Activated B cell treated with CpG ODN at 0.5 μM for 24 hours (primary cell): ENCODE data around the gene OR2T8. TPM values are rescaled to one million over a fixed set of nuclear protein-coding genes. Genes with fewer than 3 reads are reported as not detected.

Experiments
- ATAC-seq: fragments of 200-7000 bp; cut with Tn5 transposase; one replicate; pipeline ENCODE4 v1.10.0; 2021; ENCODE audit warnings: low read depth, mild to moderate bottlenecking, moderate library complexity
- CTCF ChIA-PET: fragments of 350-600 bp; sonication (Branson Sonifier 250); formaldehyde crosslinking; loops from one replicate; lab custom pipeline; 2021; ENCODE audit warnings: antibody characterized with exemption; lab: Charles Lee
- POLR2A ChIA-PET: fragments of 350-600 bp; sonication (Branson Sonifier 250); formaldehyde crosslinking; loops from one replicate; lab custom pipeline; 2021; ENCODE audit warnings: antibody characterized with exemption; lab: Charles Lee
- DNase-seq: peaks from one replicate; pipeline ENCODE4 v3.0.0; 2022
- H3K27ac Mint-ChIP-seq: one replicate; pipeline ENCODE4 v1.8.0; 2020; ENCODE audit warnings: mixed read lengths
- H3K27me3 Mint-ChIP-seq: one replicate; pipeline ENCODE4 v1.8.0; 2021; ENCODE audit warnings: mixed read lengths
- H3K36me3 Mint-ChIP-seq: one replicate; pipeline ENCODE4 v1.8.0; 2021; ENCODE audit warnings: low read depth, mixed read lengths
- H3K4me1 Mint-ChIP-seq: one replicate; pipeline ENCODE4 v1.8.0; 2021; ENCODE audit warnings: mixed read lengths
- H3K4me3 Mint-ChIP-seq: one replicate; pipeline ENCODE4 v1.8.0; 2020; ENCODE audit warnings: mild to moderate bottlenecking, mixed read lengths
- H3K9me3 Mint-ChIP-seq: one replicate; pipeline ENCODE4 v1.8.0; 2020; ENCODE audit warnings: mixed read lengths
- intact Hi-C: fragments of 100-400 bp; cut with micrococcal nuclease; formaldehyde crosslinking; loops from one replicate; pipeline ENCODE4 v1.15.1; 2024
- total RNA-seq: library from RNA; stranded (reverse); gene quantifications from 2 replicates; pipeline ENCODE4 v1.2.3, GENCODE V29; 2022
- TF ChIP-seq, protein P1 (sequence below): fragments of 200-600 bp; IDR thresholded peaks from one replicate; pipeline ENCODE4 v1.8.0; 2022; ENCODE audit warnings: antibody characterized with exemption, mild to moderate bottlenecking

Gene OR2T8, protein sequence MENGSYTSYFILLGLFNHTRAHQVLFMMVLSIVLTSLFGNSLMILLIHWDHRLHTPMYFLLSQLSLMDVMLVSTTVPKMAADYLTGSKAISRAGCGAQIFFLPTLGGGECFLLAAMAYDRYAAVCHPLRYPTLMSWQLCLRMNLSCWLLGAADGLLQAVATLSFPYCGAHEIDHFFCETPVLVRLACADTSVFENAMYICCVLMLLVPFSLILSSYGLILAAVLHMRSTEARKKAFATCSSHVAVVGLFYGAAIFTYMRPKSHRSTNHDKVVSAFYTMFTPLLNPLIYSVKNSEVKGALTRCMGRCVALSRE
- total RNA-seq, result not detected in 2 replicates

GRCh38 chr1:247919952-247920351 is at the start of gene OR2T8:
OR2T8 (plus strand) TSS chr1:247920252; CDS start chr1:247921018, 766 bp downstream.
- H3K36me3 Mint-ChIP-seq, result no peaks in the 10 kb centered on the region
- no peaks in the 10 kb centered on the region for H3K4me1 Mint-ChIP-seq
- DNase-seq (no peak), ATAC-seq (no peak)
- intact Hi-C loops, result no loop called here
- ChIA-PET POLR2A (no interaction called here), CTCF (no interaction called here)
- no peak within 1 kb of the TSS for H3K27ac Mint-ChIP-seq
- H3K9me3 Mint-ChIP-seq, result no peaks in the 10 kb centered on the region
- no peak within 1 kb of the TSS for H3K4me3 Mint-ChIP-seq
- H3K27me3 Mint-ChIP-seq, result peaks cover 2% of the 10 kb centered on the region
- TF ChIP-seq, protein P1, sequence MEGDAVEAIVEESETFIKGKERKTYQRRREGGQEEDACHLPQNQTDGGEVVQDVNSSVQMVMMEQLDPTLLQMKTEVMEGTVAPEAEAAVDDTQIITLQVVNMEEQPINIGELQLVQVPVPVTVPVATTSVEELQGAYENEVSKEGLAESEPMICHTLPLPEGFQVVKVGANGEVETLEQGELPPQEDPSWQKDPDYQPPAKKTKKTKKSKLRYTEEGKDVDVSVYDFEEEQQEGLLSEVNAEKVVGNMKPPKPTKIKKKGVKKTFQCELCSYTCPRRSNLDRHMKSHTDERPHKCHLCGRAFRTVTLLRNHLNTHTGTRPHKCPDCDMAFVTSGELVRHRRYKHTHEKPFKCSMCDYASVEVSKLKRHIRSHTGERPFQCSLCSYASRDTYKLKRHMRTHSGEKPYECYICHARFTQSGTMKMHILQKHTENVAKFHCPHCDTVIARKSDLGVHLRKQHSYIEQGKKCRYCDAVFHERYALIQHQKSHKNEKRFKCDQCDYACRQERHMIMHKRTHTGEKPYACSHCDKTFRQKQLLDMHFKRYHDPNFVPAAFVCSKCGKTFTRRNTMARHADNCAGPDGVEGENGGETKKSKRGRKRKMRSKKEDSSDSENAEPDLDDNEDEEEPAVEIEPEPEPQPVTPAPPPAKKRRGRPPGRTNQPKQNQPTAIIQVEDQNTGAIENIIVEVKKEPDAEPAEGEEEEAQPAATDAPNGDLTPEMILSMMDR, result no peak

DNA sequence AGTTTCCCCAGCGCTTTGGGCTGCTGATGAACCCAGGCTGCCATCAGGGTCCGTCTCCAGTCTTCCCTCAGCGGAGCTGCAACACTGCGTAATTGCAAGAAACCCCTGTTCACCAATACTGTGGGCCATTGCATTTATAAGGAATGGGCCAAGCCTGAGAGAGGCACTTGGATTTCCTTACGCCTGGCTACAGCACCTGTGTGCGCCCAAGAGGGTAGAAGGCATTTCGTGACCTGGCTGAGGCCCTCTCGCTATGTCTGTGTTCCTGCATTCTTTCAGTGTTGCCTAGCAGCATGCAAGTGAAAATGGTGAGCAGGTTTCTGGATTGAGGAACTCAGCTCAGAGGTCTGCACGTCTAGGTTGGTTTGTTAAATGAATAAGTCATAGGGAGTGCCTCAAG is 36.7 kb upstream of the OR2T8 start:
- Mint-ChIP-seq H3K4me3 (no peak overlapping the region), H3K27me3 (no peaks in the 10 kb centered on the region), H3K4me1 (no peaks in the 10 kb centered on the region), H3K9me3 (no peaks in the 10 kb centered on the region), H3K27ac (no peak overlapping the region), H3K36me3 (no peaks in the 10 kb centered on the region)
- DNase-seq, result no peak
- intact Hi-C loops, result no loop called here
- ChIA-PET CTCF (no interaction called here), POLR2A (no interaction called here)
- ATAC-seq, result no peak
- TF ChIP-seq, protein P1, result no peak

DNA sequence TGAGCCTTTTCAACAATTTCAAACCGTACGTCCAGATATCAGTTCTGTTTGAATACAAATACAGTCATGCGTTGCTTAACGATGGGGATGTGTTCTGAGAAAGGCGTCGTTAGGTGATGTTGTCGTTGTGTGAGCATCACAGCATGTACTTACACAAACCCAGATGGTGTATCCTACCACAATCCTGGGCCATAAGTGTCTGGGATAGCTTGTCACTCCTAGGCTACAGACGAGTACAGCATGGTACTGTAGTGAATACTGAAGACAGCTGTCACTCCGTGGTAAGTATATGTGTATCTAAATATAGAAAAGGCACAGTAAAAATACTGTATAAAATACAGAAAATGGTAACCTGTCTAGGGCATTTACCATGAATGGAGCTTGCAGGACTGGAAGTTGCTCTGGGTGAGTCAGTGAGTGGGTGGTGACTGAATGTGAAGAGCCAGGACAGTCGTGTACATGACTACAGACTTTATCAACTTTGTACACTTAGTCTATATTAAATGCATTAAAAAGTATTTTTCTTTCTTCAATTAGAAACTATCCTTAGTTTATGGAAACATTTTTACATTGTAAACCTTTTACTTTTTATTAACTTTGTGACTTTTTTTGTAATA is 35.1 kb upstream of the OR2T8 start:
- Mint-ChIP-seq H3K4me1 (no peaks in the 10 kb centered on the region), H3K9me3 (no peaks in the 10 kb centered on the region), H3K36me3 (no peaks in the 10 kb centered on the region), H3K27ac (no peak overlapping the region), H3K27me3 (no peaks in the 10 kb centered on the region), H3K4me3 (no peak overlapping the region)
- no peak for ATAC-seq
- TF ChIP-seq, protein P1, result no peak
- intact Hi-C loops, result no loop called here
- DNase-seq, result no peak
- ChIA-PET CTCF (no interaction called here), POLR2A (no interaction called here)

- Mint-ChIP-seq H3K4me1 (no peaks in the 10 kb centered on the region), H3K27me3 (no peaks in the 10 kb centered on the region), H3K27ac (no peak within 1 kb of the TSS), H3K9me3 (no peaks in the 10 kb centered on the region), H3K4me3 (no peak within 1 kb of the TSS), H3K36me3 (no peaks in the 10 kb centered on the region)
- intact Hi-C loops, result no loop called here
- no peak for DNase-seq
- CTCF ChIA-PET, result no interaction called here
- POLR2A ChIA-PET, result no interaction called here
- TF ChIP-seq, protein P1, result no peak
- no peak for ATAC-seq
These were observed 24.9 kb upstream of the OR2T8 start, which contains the start of gene OR2W3 for GRCh38 chr1:247895163-247895637. OR2W3 (plus strand) TSS chr1:247895587; CDS start chr1:247895587, 0 bp downstream.

DNA sequence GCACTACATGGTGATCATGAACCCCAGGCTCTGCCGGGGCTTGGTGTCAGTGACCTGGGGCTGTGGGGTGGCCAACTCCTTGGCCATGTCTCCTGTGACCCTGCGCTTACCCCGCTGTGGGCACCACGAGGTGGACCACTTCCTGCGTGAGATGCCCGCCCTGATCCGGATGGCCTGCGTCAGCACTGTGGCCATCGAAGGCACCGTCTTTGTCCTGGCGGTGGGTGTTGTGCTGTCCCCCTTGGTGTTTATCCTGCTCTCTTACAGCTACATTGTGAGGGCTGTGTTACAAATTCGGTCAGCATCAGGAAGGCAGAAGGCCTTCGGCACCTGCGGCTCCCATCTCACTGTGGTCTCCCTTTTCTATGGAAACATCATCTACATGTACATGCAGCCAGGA is 24.1 kb upstream of the OR2T8 start:
- no peaks in the 10 kb centered on the region for H3K36me3 Mint-ChIP-seq
- no peaks in the 10 kb centered on the region for H3K9me3 Mint-ChIP-seq
- CTCF ChIA-PET, result no interaction called here
- TF ChIP-seq, protein P1, result no peak
- H3K27ac Mint-ChIP-seq, result no peak overlapping the region
- H3K4me1 Mint-ChIP-seq, result no peaks in the 10 kb centered on the region
- intact Hi-C loops, result no loop called here
- no peak overlapping the region for H3K4me3 Mint-ChIP-seq
- DNase-seq (no peak), ATAC-seq (no peak)
- no peaks in the 10 kb centered on the region for H3K27me3 Mint-ChIP-seq
- POLR2A ChIA-PET, result no interaction called here
